ENCODE results near the gene MTNR1B. TPM values are rescaled to one million over a fixed set of nuclear protein-coding genes. Genes with fewer than 3 reads are reported as not detected.

Gene MTNR1B
- not detected in 2 replicates for total RNA-seq

- H3K27ac Mint-ChIP-seq: no peak within 1 kb of the TSS
- intact Hi-C loops (cut with micrococcal nuclease): loop anchor here (10.0 kb wide), 2 partner anchors 85 to 225 kb away; partner anchors contain the start of gene SLC36A4
- no peak within 1 kb of the TSS for H3K4me3 Mint-ChIP-seq
- no peak for DNase-seq
- peaks cover 4% of the 10 kb centered on the region for H3K4me1 Mint-ChIP-seq
- H3K36me3 Mint-ChIP-seq (ENCODE audit: low read depth): no peaks in the 10 kb centered on the region
- H3K9me3 Mint-ChIP-seq: no peaks in the 10 kb centered on the region
- peaks cover 8% of the 10 kb centered on the region for H3K27me3 Mint-ChIP-seq
Observed at GRCh38 chr11:92969634-92970347, at the start of gene MTNR1B. MTNR1B (plus strand) TSS chr11:92969651; CDS start chr11:92969726, 75 bp downstream.

- no peak for DNase-seq
- intact Hi-C loops (cut with micrococcal nuclease): no loop called here
- H3K4me3 Mint-ChIP-seq: no peak overlapping the region
- no peak overlapping the region for H3K27ac Mint-ChIP-seq
- no peaks in the 10 kb centered on the region for H3K4me1 Mint-ChIP-seq
- no peaks in the 10 kb centered on the region for H3K9me3 Mint-ChIP-seq
- no peaks in the 10 kb centered on the region for H3K36me3 Mint-ChIP-seq (ENCODE audit: low read depth)
- H3K27me3 Mint-ChIP-seq: no peaks in the 10 kb centered on the region
Observed at GRCh38 chr11:92920331-92920730, 49.1 kb upstream of the MTNR1B start.

- Mint-ChIP-seq H3K4me3 (no peak overlapping the region), H3K9me3 (no peaks in the 10 kb centered on the region), H3K4me1 (no peaks in the 10 kb centered on the region), H3K27ac (no peak overlapping the region), H3K36me3 (ENCODE audit: low read depth) (no peaks in the 10 kb centered on the region), H3K27me3 (no peaks in the 10 kb centered on the region)
- intact Hi-C loops (cut with micrococcal nuclease): no loop called here
- no peak for DNase-seq
Observed at GRCh38 chr11:92922731-92923130, 46.7 kb upstream of the MTNR1B start.

- Mint-ChIP-seq H3K27me3 (no peaks in the 10 kb centered on the region), H3K36me3 (ENCODE audit: low read depth) (no peaks in the 10 kb centered on the region), H3K4me3 (no peak overlapping the region), H3K27ac (no peak overlapping the region), H3K4me1 (no peaks in the 10 kb centered on the region), H3K9me3 (no peaks in the 10 kb centered on the region)
- intact Hi-C loops (cut with micrococcal nuclease): no loop called here
- DNase-seq: no peak
Observed at GRCh38 chr11:92929246-92929645, 40.2 kb upstream of the MTNR1B start.

GRCh38 chr11:92929653-92930052 is 39.8 kb upstream of the MTNR1B start:
- H3K4me3 Mint-ChIP-seq: no peak overlapping the region
- H3K9me3 Mint-ChIP-seq: no peaks in the 10 kb centered on the region
- no peaks in the 10 kb centered on the region for H3K4me1 Mint-ChIP-seq
- no peaks in the 10 kb centered on the region for H3K27me3 Mint-ChIP-seq
- no peak overlapping the region for H3K27ac Mint-ChIP-seq
- H3K36me3 Mint-ChIP-seq (ENCODE audit: low read depth): no peaks in the 10 kb centered on the region
- no peak for DNase-seq
- intact Hi-C loops (cut with micrococcal nuclease): no loop called here

- intact Hi-C loops (cut with micrococcal nuclease): no loop called here
- no peaks in the 10 kb centered on the region for H3K4me1 Mint-ChIP-seq
- no peaks in the 10 kb centered on the region for H3K9me3 Mint-ChIP-seq
- H3K4me3 Mint-ChIP-seq: no peak overlapping the region
- no peaks in the 10 kb centered on the region for H3K27me3 Mint-ChIP-seq
- DNase-seq: no peak
- H3K36me3 Mint-ChIP-seq (ENCODE audit: low read depth): no peaks in the 10 kb centered on the region
- H3K27ac Mint-ChIP-seq: no peak overlapping the region
Observed at GRCh38 chr11:92931746-92932422, 37.6 kb upstream of the MTNR1B start.

GRCh38 chr11:92939305-92939704 is 30.1 kb upstream of the MTNR1B start:
- no peak overlapping the region for H3K27ac Mint-ChIP-seq
- no peaks in the 10 kb centered on the region for H3K36me3 Mint-ChIP-seq (ENCODE audit: low read depth)
- H3K4me1 Mint-ChIP-seq: peaks cover 3% of the 10 kb centered on the region
- peaks cover 5% of the 10 kb centered on the region for H3K27me3 Mint-ChIP-seq
- no peak overlapping the region for H3K4me3 Mint-ChIP-seq
- intact Hi-C loops (cut with micrococcal nuclease): no loop called here
- DNase-seq: no peak
- no peaks in the 10 kb centered on the region for H3K9me3 Mint-ChIP-seq

- no peaks in the 10 kb centered on the region for H3K36me3 Mint-ChIP-seq (ENCODE audit: low read depth)
- no peaks in the 10 kb centered on the region for H3K9me3 Mint-ChIP-seq
- peaks cover 3% of the 10 kb centered on the region for H3K4me1 Mint-ChIP-seq
- H3K4me3 Mint-ChIP-seq: no peak overlapping the region
- peaks cover 5% of the 10 kb centered on the region for H3K27me3 Mint-ChIP-seq
- H3K27ac Mint-ChIP-seq: no peak overlapping the region
- DNase-seq: peak; percentile 69
- intact Hi-C loops (cut with micrococcal nuclease): loop anchor here (1.0 to 10.0 kb wide), 4 partner anchors 143 to 705 kb away; no protein-coding TSS in a partner anchor
Observed at GRCh38 chr11:92941676-92942571, 27.5 kb upstream of the MTNR1B start.

- peaks cover 4% of the 10 kb centered on the region for H3K9me3 Mint-ChIP-seq
- H3K4me1 Mint-ChIP-seq: peaks cover 3% of the 10 kb centered on the region
- peaks cover 2% of the 10 kb centered on the region for H3K27me3 Mint-ChIP-seq
- no peak overlapping the region for H3K27ac Mint-ChIP-seq
- intact Hi-C loops (cut with micrococcal nuclease): loop anchor here (10.0 kb wide), 1 partner anchor 138 kb away; no protein-coding TSS in a partner anchor
- H3K4me3 Mint-ChIP-seq: no peak overlapping the region
- DNase-seq: no peak
- no peaks in the 10 kb centered on the region for H3K36me3 Mint-ChIP-seq (ENCODE audit: low read depth)
Observed at GRCh38 chr11:92946707-92947106, 22.7 kb upstream of the MTNR1B start.

- Mint-ChIP-seq H3K36me3 (ENCODE audit: low read depth) (no peaks in the 10 kb centered on the region), H3K27me3 (no peaks in the 10 kb centered on the region), H3K4me1 (no peaks in the 10 kb centered on the region), H3K27ac (no peak overlapping the region), H3K4me3 (no peak overlapping the region), H3K9me3 (peaks cover 4% of the 10 kb centered on the region)
- DNase-seq: no peak
- intact Hi-C loops (cut with micrococcal nuclease): loop anchor here (10.0 kb wide), 1 partner anchor 137 kb away; no protein-coding TSS in a partner anchor
Observed at GRCh38 chr11:92948116-92948515, 21.3 kb upstream of the MTNR1B start.

- Mint-ChIP-seq H3K36me3 (ENCODE audit: low read depth) (no peaks in the 10 kb centered on the region), H3K9me3 (no peaks in the 10 kb centered on the region), H3K27me3 (no peaks in the 10 kb centered on the region), H3K4me3 (no peak overlapping the region), H3K4me1 (no peaks in the 10 kb centered on the region), H3K27ac (no peak overlapping the region)
- no peak for DNase-seq
- intact Hi-C loops (cut with micrococcal nuclease): no loop called here
Observed at GRCh38 chr11:92954003-92954402, 15.4 kb upstream of the MTNR1B start.

GRCh38 chr11:92955860-92956259 is 13.6 kb upstream of the MTNR1B start:
- no peak overlapping the region for H3K27ac Mint-ChIP-seq
- H3K27me3 Mint-ChIP-seq: peaks cover 1% of the 10 kb centered on the region
- DNase-seq: no peak
- intact Hi-C loops (cut with micrococcal nuclease): no loop called here
- H3K4me3 Mint-ChIP-seq: no peak overlapping the region
- H3K36me3 Mint-ChIP-seq (ENCODE audit: low read depth): no peaks in the 10 kb centered on the region
- H3K4me1 Mint-ChIP-seq: no peaks in the 10 kb centered on the region
- no peaks in the 10 kb centered on the region for H3K9me3 Mint-ChIP-seq

GRCh38 chr11:92960886-92961285 is 8.6 kb upstream of the MTNR1B start:
- no peak for DNase-seq
- Mint-ChIP-seq H3K9me3 (no peaks in the 10 kb centered on the region), H3K4me1 (no peaks in the 10 kb centered on the region), H3K4me3 (no peak overlapping the region), H3K27ac (no peak overlapping the region), H3K27me3 (peaks cover 3% of the 10 kb centered on the region), H3K36me3 (ENCODE audit: low read depth) (no peaks in the 10 kb centered on the region)
- intact Hi-C loops (cut with micrococcal nuclease): loop anchor here (10.0 kb wide), 2 partner anchors 94 to 234 kb away; partner anchors contain the start of gene SLC36A4
